Activated T-cell treated with anti-CD3 and anti-CD28 coated beads, Interleukin-2, amount 50 U/mL, for 24 hours (primary cell): ENCODE measurements around the gene ASTN2.

Source experiments
- DNase-seq: peaks from one replicate; pipeline ENCODE4 v3.0.0-alpha.2; 2020
- H3K27ac Mint-ChIP-seq: 2 replicates; pipeline ENCODE4 v1.8.0; 2020; ENCODE audit warnings: mild to moderate bottlenecking, mixed read lengths
- H3K27me3 Mint-ChIP-seq: 2 replicates; pipeline ENCODE4 v1.8.0; 2020; ENCODE audit warnings: mixed read lengths
- H3K36me3 Mint-ChIP-seq: 2 replicates; pipeline ENCODE4 v1.8.0; 2020; ENCODE audit warnings: low read depth, mixed read lengths
- H3K4me1 Mint-ChIP-seq: 2 replicates; pipeline ENCODE4 v1.8.0; 2020; ENCODE audit warnings: low read depth, mixed read lengths
- H3K4me3 Mint-ChIP-seq: 2 replicates; pipeline ENCODE4 v1.8.0; 2020; ENCODE audit warnings: mild to moderate bottlenecking, moderate library complexity, mixed read lengths
- H3K9me3 Mint-ChIP-seq: 2 replicates; pipeline ENCODE4 v1.8.0; 2020; ENCODE audit warnings: mixed read lengths

ASTN2 gene

GRCh38 chr9:116668970-116669695, 745.7 kb downstream of the ASTN2 start:
- Mint-ChIP-seq H3K36me3 (peaks cover 6% of the 10 kb centered on the region), H3K4me3 (no peak overlapping the region), H3K27ac (no peak overlapping the region), H3K9me3 (peaks cover 9% of the 10 kb centered on the region), H3K27me3 (no peaks in the 10 kb centered on the region), H3K4me1 (peaks cover 3% of the 10 kb centered on the region)
- no peak for DNase-seq

GRCh38 chr9:116663581-116663980, 751.3 kb downstream of the ASTN2 start:
- Mint-ChIP-seq H3K36me3 (no peaks in the 10 kb centered on the region), H3K9me3 (no peaks in the 10 kb centered on the region), H3K27ac (no peak overlapping the region), H3K4me3 (no peak overlapping the region), H3K4me1 (peaks cover 3% of the 10 kb centered on the region), H3K27me3 (no peaks in the 10 kb centered on the region)
- no peak for DNase-seq

GRCh38 chr9:116662646-116663310, 752.1 kb downstream of the ASTN2 start:
- H3K9me3 Mint-ChIP-seq = no peaks in the 10 kb centered on the region
- no peaks in the 10 kb centered on the region for H3K36me3 Mint-ChIP-seq
- DNase-seq = no peak
- no peak overlapping the region for H3K27ac Mint-ChIP-seq
- peaks cover 3% of the 10 kb centered on the region for H3K4me1 Mint-ChIP-seq
- no peak overlapping the region for H3K4me3 Mint-ChIP-seq
- no peaks in the 10 kb centered on the region for H3K27me3 Mint-ChIP-seq

GRCh38 chr9:116661037-116661954, 753.6 kb downstream of the ASTN2 start:
- Mint-ChIP-seq H3K4me3 (no peak overlapping the region), H3K27me3 (no peaks in the 10 kb centered on the region), H3K27ac (no peak overlapping the region), H3K36me3 (no peaks in the 10 kb centered on the region), H3K4me1 (peaks cover 3% of the 10 kb centered on the region), H3K9me3 (no peaks in the 10 kb centered on the region)
- peak; percentile 28 for DNase-seq

GRCh38 chr9:116658265-116658664, 756.6 kb downstream of the ASTN2 start:
- no peak overlapping the region for H3K4me3 Mint-ChIP-seq
- H3K27ac Mint-ChIP-seq = no peak overlapping the region
- no peaks in the 10 kb centered on the region for H3K36me3 Mint-ChIP-seq
- DNase-seq = no peak
- no peaks in the 10 kb centered on the region for H3K9me3 Mint-ChIP-seq
- H3K4me1 Mint-ChIP-seq = no peaks in the 10 kb centered on the region
- H3K27me3 Mint-ChIP-seq = no peaks in the 10 kb centered on the region

GRCh38 chr9:116656977-116657376, 757.9 kb downstream of the ASTN2 start:
- no peaks in the 10 kb centered on the region for H3K9me3 Mint-ChIP-seq
- no peaks in the 10 kb centered on the region for H3K4me1 Mint-ChIP-seq
- H3K36me3 Mint-ChIP-seq = no peaks in the 10 kb centered on the region
- H3K27me3 Mint-ChIP-seq = no peaks in the 10 kb centered on the region
- no peak for DNase-seq
- no peak overlapping the region for H3K4me3 Mint-ChIP-seq
- no peak overlapping the region for H3K27ac Mint-ChIP-seq

GRCh38 chr9:116656501-116656971, 758.3 kb downstream of the ASTN2 start:
- no peak overlapping the region for H3K27ac Mint-ChIP-seq
- H3K36me3 Mint-ChIP-seq = peaks cover 1% of the 10 kb centered on the region
- H3K4me1 Mint-ChIP-seq = no peaks in the 10 kb centered on the region
- no peak for DNase-seq
- no peaks in the 10 kb centered on the region for H3K27me3 Mint-ChIP-seq
- no peaks in the 10 kb centered on the region for H3K9me3 Mint-ChIP-seq
- no peak overlapping the region for H3K4me3 Mint-ChIP-seq

GRCh38 chr9:116654059-116654355, 760.9 kb downstream of the ASTN2 start:
- Mint-ChIP-seq H3K4me3 (no peak overlapping the region), H3K36me3 (peaks cover 18% of the 10 kb centered on the region), H3K9me3 (no peaks in the 10 kb centered on the region), H3K4me1 (no peaks in the 10 kb centered on the region), H3K27me3 (no peaks in the 10 kb centered on the region), H3K27ac (no peak overlapping the region)
- DNase-seq = no peak

- no peaks in the 10 kb centered on the region for H3K27me3 Mint-ChIP-seq
- H3K4me1 Mint-ChIP-seq = no peaks in the 10 kb centered on the region
- H3K4me3 Mint-ChIP-seq = no peak overlapping the region
- no peaks in the 10 kb centered on the region for H3K9me3 Mint-ChIP-seq
- H3K27ac Mint-ChIP-seq = no peak overlapping the region
- H3K36me3 Mint-ChIP-seq = peaks cover 18% of the 10 kb centered on the region
- no peak for DNase-seq
Measured at GRCh38 chr9:116653348-116654058, 761.4 kb downstream of the ASTN2 start.

- Mint-ChIP-seq H3K36me3 (peaks cover 20% of the 10 kb centered on the region), H3K27ac (no peak overlapping the region), H3K9me3 (no peaks in the 10 kb centered on the region), H3K27me3 (no peaks in the 10 kb centered on the region), H3K4me3 (no peak overlapping the region), H3K4me1 (no peaks in the 10 kb centered on the region)
- DNase-seq = no peak
Measured at GRCh38 chr9:116647515-116647809, 767.4 kb downstream of the ASTN2 start.

GRCh38 chr9:116646661-116647514, 768.0 kb downstream of the ASTN2 start:
- Mint-ChIP-seq H3K4me3 (no peak overlapping the region), H3K27me3 (no peaks in the 10 kb centered on the region), H3K27ac (no peak overlapping the region), H3K36me3 (peaks cover 20% of the 10 kb centered on the region), H3K4me1 (no peaks in the 10 kb centered on the region), H3K9me3 (no peaks in the 10 kb centered on the region)
- no peak for DNase-seq

- DNase-seq = no peak
- no peak overlapping the region for H3K4me3 Mint-ChIP-seq
- H3K27me3 Mint-ChIP-seq = no peaks in the 10 kb centered on the region
- no peak overlapping the region for H3K27ac Mint-ChIP-seq
- no peaks in the 10 kb centered on the region for H3K4me1 Mint-ChIP-seq
- H3K9me3 Mint-ChIP-seq = no peaks in the 10 kb centered on the region
- peaks cover 3% of the 10 kb centered on the region for H3K36me3 Mint-ChIP-seq
Measured at GRCh38 chr9:116644091-116644688, 770.7 kb downstream of the ASTN2 start.

GRCh38 chr9:116643691-116644090, 771.2 kb downstream of the ASTN2 start:
- DNase-seq = no peak
- H3K9me3 Mint-ChIP-seq = no peaks in the 10 kb centered on the region
- H3K27me3 Mint-ChIP-seq = no peaks in the 10 kb centered on the region
- peaks cover 3% of the 10 kb centered on the region for H3K36me3 Mint-ChIP-seq
- no peaks in the 10 kb centered on the region for H3K4me1 Mint-ChIP-seq
- no peak overlapping the region for H3K27ac Mint-ChIP-seq
- H3K4me3 Mint-ChIP-seq = no peak overlapping the region
